GM12872 (cell line): ENCODE measurements around the gene MAPK7.

Source experiments
- TF ChIP-seq, protein P1 (sequence below): IDR thresholded peaks from 3 replicates; pipeline ENCODE4 v1.5.1; 2011; ENCODE audit warnings: low read depth, mild to moderate bottlenecking, low read length, moderate library complexity; ENCODE audit not compliant: insufficient read depth

MAPK7 gene

DNA sequence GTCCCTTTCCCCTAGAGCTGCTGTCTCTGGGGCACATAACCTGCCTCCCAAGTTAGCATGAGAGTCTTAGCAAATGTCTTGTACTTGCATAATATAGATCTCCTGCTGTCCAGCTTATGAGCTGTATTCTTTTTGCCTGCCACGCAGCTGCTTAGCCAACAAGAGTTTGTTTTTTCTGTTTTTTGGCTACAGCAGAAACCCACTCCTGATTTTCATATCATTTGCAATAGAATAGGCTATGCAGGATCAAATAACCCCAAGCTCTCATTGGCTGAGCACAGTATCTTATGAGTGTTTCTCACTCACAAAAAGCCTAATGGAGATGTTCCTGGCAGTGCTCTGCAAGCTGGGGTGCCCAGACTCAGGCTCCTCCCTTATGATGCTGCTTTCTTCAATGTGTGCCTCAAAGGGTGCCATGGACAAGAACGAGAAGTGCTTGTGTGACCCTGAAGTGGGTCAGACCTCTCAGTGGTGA, 38.9 kb upstream of the MAPK7 start:
- TF ChIP-seq, protein P1, sequence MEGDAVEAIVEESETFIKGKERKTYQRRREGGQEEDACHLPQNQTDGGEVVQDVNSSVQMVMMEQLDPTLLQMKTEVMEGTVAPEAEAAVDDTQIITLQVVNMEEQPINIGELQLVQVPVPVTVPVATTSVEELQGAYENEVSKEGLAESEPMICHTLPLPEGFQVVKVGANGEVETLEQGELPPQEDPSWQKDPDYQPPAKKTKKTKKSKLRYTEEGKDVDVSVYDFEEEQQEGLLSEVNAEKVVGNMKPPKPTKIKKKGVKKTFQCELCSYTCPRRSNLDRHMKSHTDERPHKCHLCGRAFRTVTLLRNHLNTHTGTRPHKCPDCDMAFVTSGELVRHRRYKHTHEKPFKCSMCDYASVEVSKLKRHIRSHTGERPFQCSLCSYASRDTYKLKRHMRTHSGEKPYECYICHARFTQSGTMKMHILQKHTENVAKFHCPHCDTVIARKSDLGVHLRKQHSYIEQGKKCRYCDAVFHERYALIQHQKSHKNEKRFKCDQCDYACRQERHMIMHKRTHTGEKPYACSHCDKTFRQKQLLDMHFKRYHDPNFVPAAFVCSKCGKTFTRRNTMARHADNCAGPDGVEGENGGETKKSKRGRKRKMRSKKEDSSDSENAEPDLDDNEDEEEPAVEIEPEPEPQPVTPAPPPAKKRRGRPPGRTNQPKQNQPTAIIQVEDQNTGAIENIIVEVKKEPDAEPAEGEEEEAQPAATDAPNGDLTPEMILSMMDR: no peak

DNA sequence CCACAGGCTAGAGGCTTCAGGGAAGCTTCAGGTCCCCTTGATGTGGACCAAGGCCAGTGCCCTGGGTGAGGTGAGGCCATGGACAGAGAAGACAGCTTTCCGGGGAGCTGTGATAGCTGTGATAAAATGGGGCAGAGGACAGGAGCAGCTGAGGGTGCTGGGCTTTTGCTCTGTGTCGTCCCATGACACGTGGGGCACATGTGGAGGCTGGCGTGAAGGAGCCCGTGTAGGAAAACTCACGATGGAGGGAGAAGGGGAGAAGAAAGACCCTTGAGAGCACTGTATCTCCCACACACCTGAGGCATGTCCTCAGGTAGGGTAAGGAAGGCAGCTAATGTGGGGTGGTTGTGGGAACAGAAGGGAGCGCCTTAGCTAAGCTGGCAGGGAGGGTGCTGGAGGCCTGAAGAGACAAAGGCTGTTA, 37.1 kb upstream of the MAPK7 start:
- TF ChIP-seq, protein P1: no peak

DNA sequence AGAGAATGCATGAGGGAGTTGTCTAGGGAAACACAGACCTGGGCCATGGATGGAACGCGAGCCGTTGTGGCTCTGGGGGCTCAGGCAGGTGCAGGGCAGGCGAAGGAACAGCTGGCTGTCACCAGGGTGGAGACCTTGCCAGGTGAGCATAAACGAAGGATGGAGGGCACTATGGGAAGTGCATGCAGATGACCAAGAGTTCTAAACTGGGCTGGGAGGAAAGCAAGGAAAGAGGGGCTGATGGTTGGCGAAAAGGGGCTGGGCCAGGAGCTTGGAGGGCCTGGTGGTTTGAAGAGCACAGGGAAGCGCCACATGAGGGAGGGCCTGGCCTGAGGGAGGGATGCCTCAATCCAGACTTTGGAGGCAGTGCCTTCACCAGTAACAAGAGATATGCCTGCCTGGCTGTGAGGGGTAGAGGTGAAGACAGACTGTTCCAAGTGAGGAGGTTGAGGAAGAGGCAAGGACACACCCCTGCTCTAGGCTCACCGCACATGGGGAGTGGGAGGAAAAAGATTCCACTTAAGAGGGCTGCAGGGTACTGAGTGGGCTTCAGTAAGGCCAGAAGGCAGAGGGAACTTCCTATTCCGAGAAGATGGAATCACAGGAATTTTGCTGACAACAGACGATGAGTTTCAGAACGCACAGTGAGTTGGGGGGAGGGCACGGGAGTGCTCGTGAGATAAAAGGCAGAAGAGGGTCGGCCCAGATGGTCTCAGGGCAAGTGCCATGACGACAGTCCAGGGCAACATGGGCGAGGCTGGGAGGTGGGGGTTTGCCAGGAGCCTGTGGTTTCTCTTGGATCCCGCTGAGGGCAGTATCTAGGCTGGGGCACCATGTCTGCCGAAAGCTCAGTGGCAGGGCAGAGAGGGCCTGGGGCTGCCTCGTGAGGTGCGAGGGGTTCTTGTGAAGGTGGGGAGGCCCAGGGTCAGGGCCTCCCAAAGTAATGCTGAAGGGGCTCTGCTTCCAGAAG, 36.4 kb upstream of the MAPK7 start:
- TF ChIP-seq, protein P1: no peak

DNA sequence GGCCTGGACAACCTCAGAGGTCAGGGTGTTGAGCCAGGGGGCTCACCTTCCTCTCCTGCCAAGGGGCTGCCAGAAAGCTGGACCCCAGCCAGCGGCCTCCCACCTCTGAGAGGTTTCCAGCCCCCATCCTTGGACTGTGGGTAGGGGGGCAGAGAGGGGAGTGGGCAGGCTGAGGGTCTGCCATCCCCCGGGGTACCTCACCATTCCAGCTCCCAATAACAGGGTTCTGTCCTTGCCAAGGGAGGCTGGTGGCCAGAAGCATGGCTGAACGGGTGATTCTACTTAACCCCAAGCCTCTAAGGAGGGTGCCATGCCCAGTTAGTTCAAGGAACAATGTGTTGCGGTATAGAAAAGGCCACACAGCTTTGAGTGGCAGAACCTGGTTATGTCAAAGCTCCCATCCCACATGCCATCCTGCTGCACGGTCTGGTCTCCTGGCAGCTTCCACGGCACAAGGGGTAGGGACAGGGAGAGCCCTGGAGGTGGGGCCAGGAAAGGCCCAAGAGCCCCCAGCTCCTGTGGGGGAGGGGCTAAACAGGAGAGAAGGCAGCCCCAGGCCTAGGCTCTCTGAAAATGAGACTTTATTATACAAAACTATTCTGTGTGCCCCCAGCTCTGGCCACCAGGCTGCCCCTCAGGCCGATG, 35.6 kb upstream of the MAPK7 start:
- TF ChIP-seq, protein P1: no peak

DNA sequence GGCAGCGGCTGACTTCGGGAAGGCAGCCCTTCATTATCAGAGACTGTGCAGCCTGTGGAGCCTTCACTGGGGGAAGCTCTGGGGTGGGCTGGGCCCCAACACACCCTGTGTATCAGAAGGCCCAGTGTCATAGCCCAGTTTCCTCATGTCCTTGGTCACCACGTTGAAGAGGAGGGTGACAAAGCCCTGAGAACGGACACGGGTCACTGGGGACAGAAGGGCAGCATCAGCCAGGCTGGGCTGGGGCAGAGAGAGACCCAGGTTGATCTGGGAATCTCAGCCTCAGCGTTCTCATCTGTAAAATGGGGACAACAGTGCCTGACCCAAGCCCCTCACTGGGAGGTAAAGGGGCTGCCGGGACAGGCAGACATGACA, 35.1 kb upstream of the MAPK7 start:
- TF ChIP-seq, protein P1: no peak

DNA sequence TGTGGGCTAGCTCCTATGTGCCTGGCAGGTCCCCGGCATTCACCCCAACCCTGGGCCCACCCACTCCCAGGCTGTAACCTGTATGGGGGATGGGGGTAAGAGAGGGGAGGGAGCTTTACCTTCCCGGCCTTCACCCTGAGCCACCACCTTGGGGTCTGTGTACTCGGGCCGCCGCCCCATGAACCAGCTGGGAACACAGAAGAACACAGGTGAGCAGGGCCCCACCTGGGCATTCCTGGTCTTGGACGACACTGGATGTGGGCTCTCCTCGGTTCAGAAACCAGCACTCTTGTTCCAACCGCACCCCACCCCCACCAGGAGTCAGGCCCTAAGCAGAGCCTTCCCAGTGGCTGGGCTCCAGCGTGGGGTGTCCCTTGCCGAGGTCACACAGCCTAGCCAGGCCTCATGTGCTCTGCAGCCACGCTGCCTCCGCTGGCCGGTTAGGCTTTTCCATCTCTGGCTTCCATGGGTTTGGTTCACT, 34.6 kb upstream of the MAPK7 start:
- TF ChIP-seq, protein P1: no peak

DNA sequence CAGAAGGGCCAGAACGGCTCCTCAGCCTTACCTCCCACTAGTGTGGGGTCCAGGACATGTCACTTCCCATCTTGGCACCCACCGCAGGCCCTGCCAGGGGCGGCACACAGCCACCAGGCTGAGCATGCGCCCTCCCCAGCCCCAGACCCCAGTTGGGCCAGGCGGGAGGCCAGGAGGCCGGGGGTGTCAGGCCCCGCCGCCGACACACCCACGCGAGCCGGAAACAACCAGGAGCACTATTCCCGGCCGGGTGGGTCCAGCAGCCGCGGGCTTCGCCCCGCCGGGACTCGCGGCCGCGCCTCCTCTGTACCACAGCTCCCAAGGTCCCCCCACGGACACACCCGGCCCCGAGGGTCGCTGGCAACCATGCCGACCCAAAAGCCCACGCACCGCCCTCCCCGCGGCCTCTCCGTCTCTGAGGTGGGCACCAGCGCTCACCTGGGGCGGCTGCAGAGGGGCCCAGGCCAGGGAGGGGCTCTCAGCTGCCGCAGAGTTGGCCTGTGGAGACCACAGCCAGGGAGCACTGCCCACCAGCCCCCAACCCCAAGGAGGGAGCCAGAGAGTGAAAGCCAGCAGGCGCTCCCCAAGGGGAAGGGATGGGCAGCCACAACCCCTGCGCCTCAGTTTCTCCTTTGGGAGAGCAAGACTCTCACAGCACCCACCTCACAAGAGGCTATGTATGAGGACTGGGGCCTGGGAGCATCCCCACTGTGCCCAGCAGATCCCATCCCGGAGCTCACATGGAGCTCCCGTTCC, 33.8 kb upstream of the MAPK7 start:
- TF ChIP-seq, protein P1: no peak
